GM19043 (cell line): ENCODE results near the gene REELD1.
A peak's percentile ranks its signal among the peaks of the same experiment; 100 is the strongest.

Source experiments
- ATAC-seq: cut with Tn5 transposase; IDR thresholded peaks from one replicate; pipeline ENCODE4 v1.9.1; 2021; ENCODE audit warnings: low read depth; ENCODE audit not compliant: unreplicated experiment

REELD1 gene

DNA sequence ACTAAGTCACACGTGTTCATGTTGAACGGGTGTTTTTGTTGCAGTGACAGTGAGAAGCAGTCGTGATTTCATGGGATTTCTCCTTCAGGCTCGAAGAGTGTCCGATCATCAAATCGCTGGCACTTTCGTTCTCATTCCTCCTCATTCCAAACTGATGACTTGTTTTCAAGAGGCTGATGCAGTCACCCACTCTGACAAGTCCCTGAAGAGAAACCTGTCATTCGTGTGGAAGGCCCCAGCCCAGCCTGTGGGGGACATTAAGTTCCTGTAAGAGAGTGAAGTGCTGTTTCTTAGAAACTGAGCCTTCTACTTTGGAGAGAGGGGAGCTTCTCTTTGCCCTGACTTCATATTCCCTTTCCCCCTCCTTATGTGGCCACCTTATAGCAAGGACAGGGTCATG, 8.0 kb downstream of the REELD1 start:
- ATAC-seq = no peak

GRCh38 chr4:146224326-146224966, 10.1 kb downstream of the REELD1 start:
- no peak for ATAC-seq

GRCh38 chr4:146229406-146229805, 15.1 kb downstream of the REELD1 start:
- no peak for ATAC-seq

GRCh38 chr4:146232131-146232722, 17.9 kb downstream of the REELD1 start:
- no peak for ATAC-seq

DNA sequence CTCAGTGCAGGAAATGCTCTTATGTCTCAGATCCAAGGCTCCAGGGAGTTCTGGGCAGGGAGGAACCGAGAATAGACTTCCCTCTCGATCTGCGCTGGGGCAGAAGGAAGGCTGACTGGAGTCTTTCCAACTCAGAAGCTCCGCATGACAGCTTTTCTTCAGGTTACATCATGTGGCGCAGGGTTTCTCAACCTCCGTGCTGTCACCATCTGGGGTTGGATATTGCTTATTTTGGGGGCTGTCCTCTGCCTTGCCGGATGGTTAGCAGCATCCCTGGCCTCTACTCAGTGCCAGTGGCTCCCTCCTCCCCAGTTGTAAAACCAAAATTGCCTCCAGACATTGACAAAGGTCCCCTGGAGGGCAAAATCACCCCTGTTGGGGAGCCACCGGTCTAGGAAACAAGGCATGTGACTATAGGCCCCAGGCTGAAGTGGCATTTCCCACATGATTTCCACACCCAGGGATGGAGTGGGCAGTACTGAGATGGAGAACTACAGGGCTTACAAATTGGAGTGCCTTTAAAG, 21.4 kb downstream of the REELD1 start:
- ATAC-seq = no peak

DNA sequence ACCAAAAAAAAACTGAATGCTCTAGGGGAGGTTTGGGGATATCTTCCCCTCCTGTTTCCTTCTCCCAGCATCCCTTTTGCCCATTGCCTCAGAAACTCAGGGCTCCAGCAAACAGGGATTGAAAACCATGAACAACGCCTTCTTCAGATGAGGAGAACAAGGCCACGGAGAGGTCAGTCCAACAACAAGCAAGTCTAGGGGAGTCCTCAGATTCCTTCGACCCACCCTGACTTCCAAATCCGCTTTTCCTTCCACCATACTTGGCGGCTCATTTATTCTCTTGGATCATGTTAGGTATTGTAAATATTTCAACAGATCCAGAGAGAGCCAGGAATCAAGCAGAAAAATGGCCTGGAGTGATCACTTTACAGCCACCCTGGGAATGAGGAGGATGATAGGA, 21.9 kb downstream of the REELD1 start:
- ATAC-seq = no peak

GRCh38 chr4:146237092-146237491, 22.8 kb downstream of the REELD1 start:
- no peak for ATAC-seq

GRCh38 chr4:146238107-146238506, 23.8 kb downstream of the REELD1 start:
- ATAC-seq = no peak

DNA sequence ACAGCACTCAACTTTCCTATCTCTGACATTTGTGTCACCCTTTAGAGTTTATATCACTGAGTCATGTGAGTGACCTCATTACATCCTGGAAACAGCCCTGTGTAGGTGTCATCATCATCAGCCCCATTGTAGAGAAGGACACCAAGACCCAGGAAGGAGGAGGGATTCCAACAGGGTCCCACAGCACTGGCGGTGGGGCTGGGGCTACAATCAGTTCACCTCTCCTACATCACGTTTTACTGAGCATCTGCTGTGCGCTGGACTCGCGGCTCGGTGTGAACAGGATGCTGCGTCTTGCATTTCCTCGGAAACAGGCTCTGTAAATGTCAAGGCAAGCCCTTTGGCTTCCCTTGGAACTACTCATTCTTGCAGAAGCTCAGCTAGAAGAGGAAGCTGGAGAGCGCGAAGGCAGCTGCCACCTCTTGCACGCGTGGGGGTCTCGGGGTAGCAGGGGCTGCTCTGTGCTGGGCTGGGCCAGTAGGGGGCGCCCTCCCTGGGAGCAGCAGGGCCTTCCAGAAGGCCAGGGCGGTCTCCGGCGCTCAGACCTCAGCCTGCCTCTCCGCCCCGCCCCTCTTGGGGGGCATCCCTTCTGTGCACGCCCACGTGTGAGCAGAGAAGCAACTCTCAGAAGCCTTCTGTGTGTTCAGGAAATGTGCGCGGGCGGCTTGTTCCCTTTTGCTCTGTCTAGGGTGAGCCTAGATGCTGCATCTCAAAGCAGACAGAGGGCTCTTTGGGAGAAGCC, 29.0 kb downstream of the REELD1 start:
- peak; percentile 71 for ATAC-seq

DNA sequence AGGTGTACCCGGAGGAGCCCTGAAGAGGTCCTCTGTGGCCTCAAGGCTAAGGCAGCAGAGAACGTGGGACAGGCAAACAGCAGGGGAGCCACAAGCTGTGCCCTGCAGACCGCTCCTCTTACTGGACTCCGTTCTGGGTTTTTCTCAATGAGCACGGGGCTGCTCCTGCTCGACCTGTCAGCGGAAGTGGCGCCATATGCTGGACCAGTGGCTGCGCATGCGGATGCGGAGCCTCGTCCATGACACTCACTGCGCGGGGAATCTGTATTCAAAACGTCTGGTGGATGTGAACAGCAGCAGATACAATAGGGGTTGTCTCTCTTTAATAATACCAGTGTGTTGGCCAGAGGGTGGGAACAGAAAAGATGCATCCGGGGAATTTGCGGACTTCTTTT, 29.5 kb downstream of the REELD1 start:
- ATAC-seq = no peak

- ATAC-seq = no peak
These were observed 30.2 kb downstream of the REELD1 start for GRCh38 chr4:146244496-146244895.

- no peak for ATAC-seq
These were observed 30.9 kb downstream of the REELD1 start for GRCh38 chr4:146245246-146245645.

- ATAC-seq = no peak
These were observed 31.5 kb downstream of the REELD1 start for GRCh38 chr4:146245850-146246249.

GRCh38 chr4:146246381-146246780, 32.0 kb downstream of the REELD1 start:
- no peak for ATAC-seq

- no peak for ATAC-seq
These were observed 33.0 kb downstream of the REELD1 start for GRCh38 chr4:146247356-146247755.

DNA sequence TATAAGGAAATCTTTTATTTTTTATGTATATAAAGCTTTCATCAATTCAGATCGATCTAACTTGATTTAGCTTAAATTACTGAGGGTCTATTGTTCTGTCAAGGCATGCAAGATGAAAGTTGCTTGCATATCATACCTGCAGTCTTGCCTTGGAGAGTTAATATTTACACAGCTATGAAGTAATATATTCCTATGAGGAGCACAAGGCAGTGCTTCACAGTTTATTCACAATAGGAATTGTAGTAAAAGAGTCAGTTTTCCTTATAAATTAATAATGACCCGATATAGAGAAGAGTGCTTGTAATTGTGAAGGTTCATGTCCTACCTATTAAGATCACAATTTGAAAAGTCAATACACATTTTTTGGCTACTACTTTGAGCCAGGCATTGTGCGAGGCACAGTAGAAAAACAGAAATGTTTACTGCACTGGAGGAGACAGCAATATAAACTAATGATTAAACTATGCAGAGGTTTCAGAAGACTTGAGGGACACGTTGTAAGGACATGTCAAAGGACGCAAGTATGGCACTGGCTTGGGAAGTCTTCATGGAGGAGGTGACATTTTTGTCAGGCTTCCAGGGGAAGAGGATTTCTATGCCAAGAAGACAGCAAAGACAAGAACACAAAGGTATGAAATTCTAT, 38.8 kb downstream of the REELD1 start:
- no peak for ATAC-seq

GRCh38 chr4:146255463-146255862, 41.1 kb downstream of the REELD1 start:
- ATAC-seq = no peak

DNA sequence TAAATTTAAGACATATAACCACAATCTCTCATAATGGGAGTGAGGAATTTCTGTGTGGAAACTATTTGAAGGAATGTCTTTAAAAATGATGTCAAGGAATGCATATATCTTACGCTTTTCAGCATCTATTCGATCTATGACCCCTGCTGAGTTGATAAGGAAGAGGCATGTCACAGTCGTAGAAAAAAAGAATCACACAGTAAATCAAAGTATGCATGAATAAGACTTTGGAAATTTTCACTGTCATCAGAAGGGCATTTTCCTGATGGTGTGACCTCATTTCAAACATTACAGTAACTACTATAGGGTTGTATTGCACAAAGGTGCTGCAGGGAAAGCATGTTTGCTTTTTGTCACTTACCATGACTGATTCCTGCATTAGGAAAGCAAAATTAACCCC, 41.5 kb downstream of the REELD1 start:
- no peak for ATAC-seq

DNA sequence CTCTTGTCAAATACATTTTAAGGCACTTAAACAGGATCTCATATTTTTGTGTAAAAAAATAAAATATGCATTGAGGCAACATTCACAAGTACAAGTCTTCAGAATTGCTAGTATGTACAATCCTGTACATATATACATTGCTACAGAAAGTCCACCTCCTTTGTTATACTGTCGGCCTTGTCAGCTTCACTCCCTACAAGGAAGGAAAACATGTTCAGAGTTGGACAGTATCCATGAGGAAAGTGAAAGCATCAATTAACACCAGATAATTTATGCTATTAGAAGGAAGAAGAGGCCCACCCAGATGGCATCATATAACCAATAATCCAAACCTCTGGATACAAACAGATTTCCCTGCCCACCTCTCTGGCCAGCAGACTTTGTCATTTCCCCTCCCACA, 42.0 kb downstream of the REELD1 start:
- ATAC-seq = no peak

GRCh38 chr4:146257511-146257910, 43.2 kb downstream of the REELD1 start:
- no peak for ATAC-seq

GRCh38 chr4:146260521-146260920, 46.2 kb downstream of the REELD1 start:
- ATAC-seq = no peak
